Measurements from ENCODE around the gene AK8.

DNA sequence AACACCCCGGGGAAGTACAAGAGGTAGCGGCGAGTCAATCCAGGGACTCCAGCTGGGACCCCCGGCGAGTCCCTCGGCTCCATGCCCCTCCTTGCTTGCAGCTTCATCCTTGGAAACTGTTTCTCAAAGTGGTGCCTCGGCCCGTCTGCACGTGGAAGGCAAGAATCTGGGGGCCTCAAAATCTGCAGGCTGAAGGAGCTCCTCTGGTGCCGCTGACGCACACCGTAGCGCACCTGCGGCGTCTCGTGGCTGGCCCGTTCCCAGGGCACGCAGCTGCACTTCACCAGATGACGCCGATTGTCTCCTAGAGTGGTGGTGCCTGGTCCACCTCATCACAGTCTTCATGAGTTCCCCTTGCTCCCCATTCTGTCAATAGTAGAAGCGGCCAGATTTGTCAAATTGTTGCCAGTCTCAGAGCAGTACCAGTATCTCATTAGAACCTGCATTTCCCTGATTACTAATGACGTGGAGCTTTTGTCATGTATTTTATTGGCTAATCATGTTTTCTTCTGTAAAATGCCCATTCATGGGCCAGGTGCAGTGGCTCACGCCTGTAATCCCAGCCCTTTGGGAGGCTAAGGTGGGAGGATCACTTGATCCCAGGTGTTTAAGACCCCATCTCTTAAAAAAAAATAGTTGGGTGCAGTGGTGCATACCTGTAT lies 169.2 kb downstream of the AK8 start:
- TF ChIP-seq RAD21 (IDR thresholded peaks at IDR 0.05; ENCODE audit: low read depth): no peak
- TF ChIP-seq FOXM1 (IDR thresholded peaks at IDR 0.05; ENCODE audit: borderline replicate concordance, low read depth): no peak

Data from Ishikawa (cell line).